ENCODE measurements around the gene FERMT3. TPM values are rescaled to one million over a fixed set of nuclear protein-coding genes. Genes with fewer than 3 reads are reported as not detected.

The FERMT3 gene
- total and polyA plus RNA-seq, 2 of the 13 experiments (the other 11 are each of a cell fraction or from before 2014, with no cell fraction given) = 0.29 TPM; not detected in 1

GRCh38 chr11:64223001-64223651 lies 16.6 kb downstream of the FERMT3 start (continued):
- TF ChIP-seq NFE2L1 (CRISPR knock-in tag; IDR thresholded peaks at IDR 0.05; ENCODE audit: borderline replicate concordance) = no peak
- TF ChIP-seq RXRA (CRISPR knock-in tag; IDR thresholded peaks at IDR 0.05) = no peak

GRCh38 chr11:64224151-64224890 lies 17.8 kb downstream of the FERMT3 start:
- FAIRE-seq = no peak
- intact Hi-C loops (cut with micrococcal nuclease; ENCODE audit: unreplicated experiment) = no loop called here
- Histone ChIP-seq H3K36me3 (replicated peaks in 1 of 2; ENCODE audit: control insufficient read depth in 1 of 2, insufficient read depth in 2 of 2, low read length in 2 of 2) (peaks cover 0 to 3% of the 10 kb centered on the region in 2 experiments; a peak in 2 of 5 replicates), H3K4me2 (ENCODE audit: low read depth, low read length) (peak overlapping the region; percentile 96; the same call in 1 of the 2 replicates), H4K20me1 (ENCODE audit: insufficient read depth, low read length) (no peaks in the 10 kb centered on the region), H3K9ac (ENCODE audit: insufficient read depth, low read depth, low read length) (no peak overlapping the region), H3K4me3 (replicated peaks in 1 of 3; ENCODE audit: insufficient read depth in 1 of 3, low read depth in 2 of 3, low read length in 3 of 3) (peak overlapping the region in 1 of 3 experiments; percentile 96; a peak in 1 of 6 replicates), H3K79me2 (ENCODE audit: insufficient read depth, low read length) (no peaks in the 10 kb centered on the region), H3K4me1 (ENCODE audit: insufficient read depth, low read length) (peaks cover 35% of the 10 kb centered on the region), H3K27me3 (ENCODE audit: control insufficient read depth in 1 of 2, insufficient read depth in 2 of 2, low read length in 2 of 2) (no peaks in the 10 kb centered on the region), H3K27ac (ENCODE audit: extremely low read length, insufficient read depth, low read length) (no peak overlapping the region), H3K9me3 (ENCODE audit: low read length) (no peaks in the 10 kb centered on the region), H2AFZ (ENCODE audit: low read length) (no peak overlapping the region)
- BruUV-seq (replicated peaks) = no TSS peak
- TF ChIP-seq ZMAT5 (CRISPR knock-in tag; IDR thresholded peaks at IDR 0.05; ENCODE audit: borderline replicate concordance, low read depth) = no peak
- TF ChIP-seq ZNF256 (CRISPR knock-in tag; conservative IDR thresholded peaks at IDR 0.05) = no peak
- TF ChIP-seq ZNF792 (CRISPR knock-in tag; IDR thresholded peaks at IDR 0.05) = no peak
- ChIA-PET CTCF (ENCODE audit: low intra/inter-chr PET ratio, low total read pairs) (no interaction called here), POLR2A (interaction anchor here (1.0 to 2.9 kb wide), 4 partner anchors 20 to 94 kb away, joined by 3 to 13 read pairs (median 4); partner anchors contain the start of genes ESRRA, PRDX5, STIP1 and TRMT112)
- 80% methylated on average over 4 of the region's 17 CpGs for WGBS (ENCODE audit: low lambda C conversion rate)
- DNase-seq (ENCODE audit: low spot score) = no peak
- in situ Hi-C loops (cut with HindIII; ENCODE audit: extremely low pct_ligation_motif_present, low pct_unique_long_range_greater_than_20kb) = no loop called here
- no peak for ATAC-seq
